BLaER1 (cell line): ENCODE data around the gene CNGA2.

Experiments
- H3K27ac ChIP-seq: shearing (Covaris generic); formaldehyde crosslinking; 2 replicates; pipeline ENCODE4 v1.8.1; 2022
- H3K27me3 ChIP-seq: shearing (Covaris generic); formaldehyde crosslinking; 2 replicates; pipeline ENCODE4 v1.8.1; 2022
- H3K36me3 ChIP-seq: shearing (Covaris generic); formaldehyde crosslinking; 2 replicates; pipeline ENCODE4 v1.8.1; 2022
- H3K4me1 ChIP-seq: shearing (Covaris generic); formaldehyde crosslinking; 2 replicates; pipeline ENCODE4 v1.8.1; 2022
- H3K4me2 ChIP-seq: shearing (Covaris generic); formaldehyde crosslinking; 2 replicates; pipeline ENCODE4 v1.8.1; 2022
- H3K4me3 ChIP-seq: shearing (Covaris generic); formaldehyde crosslinking; 2 replicates; pipeline ENCODE4 v1.8.1; 2022
- H3K9ac ChIP-seq: shearing (Covaris generic); formaldehyde crosslinking; 2 replicates; pipeline ENCODE4 v1.8.1; 2022
- H3K9me3 ChIP-seq: shearing (Covaris generic); formaldehyde crosslinking; 2 replicates; pipeline ENCODE4 v1.8.1; 2022
- H4K20me1 ChIP-seq: shearing (Covaris generic); formaldehyde crosslinking; 2 replicates; pipeline ENCODE4 v1.8.1; 2022
- Cebpa-rat ChIP-seq: shearing (Covaris generic); IDR thresholded peaks from 2 replicates; pipeline ENCODE4 v1.8.1; 2022

Gene CNGA2

GRCh38 chrX:151765026-151765425 is 30.5 kb downstream of the CNGA2 start:
- Histone ChIP-seq H3K27ac (no peak overlapping the region), H3K36me3 (no peaks in the 10 kb centered on the region), H4K20me1 (no peaks in the 10 kb centered on the region; the same call in 1 of the 2 replicates), H3K4me1 (no peaks in the 10 kb centered on the region), H3K9me3 (no peaks in the 10 kb centered on the region), H3K4me2 (no peak overlapping the region), H3K9ac (no peak overlapping the region), H3K4me3 (no peak overlapping the region), H3K27me3 (peaks cover 76% of the 10 kb centered on the region)
- TF ChIP-seq Cebpa-rat: no peak

DNA sequence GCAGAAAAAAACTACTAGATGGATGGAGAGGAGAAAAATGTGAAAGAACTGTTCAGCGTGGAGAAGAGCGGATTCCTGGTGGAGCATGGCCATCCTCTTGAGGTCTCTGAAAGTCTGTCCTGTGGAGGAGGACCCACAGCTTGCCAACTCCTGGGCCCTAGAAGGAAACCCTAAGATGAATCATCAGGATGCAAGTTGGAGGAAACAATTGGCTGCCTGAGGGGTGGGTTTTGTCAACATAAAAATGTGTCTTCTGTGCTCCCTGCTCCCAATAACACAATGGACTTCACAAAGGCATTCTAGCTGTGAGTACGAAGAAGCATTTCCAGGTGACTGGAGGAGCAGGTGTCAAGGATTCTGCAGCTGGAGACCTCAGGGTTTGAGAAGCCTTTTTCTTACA is 37.2 kb downstream of the CNGA2 start:
- Histone ChIP-seq H4K20me1 (no peaks in the 10 kb centered on the region; the same call in 1 of the 2 replicates), H3K9ac (no peak overlapping the region), H3K4me1 (no peaks in the 10 kb centered on the region), H3K36me3 (no peaks in the 10 kb centered on the region), H3K9me3 (no peaks in the 10 kb centered on the region), H3K27me3 (peaks cover 86% of the 10 kb centered on the region), H3K4me3 (no peak overlapping the region), H3K4me2 (no peak overlapping the region), H3K27ac (no peak overlapping the region)
- TF ChIP-seq Cebpa-rat: no peak

DNA sequence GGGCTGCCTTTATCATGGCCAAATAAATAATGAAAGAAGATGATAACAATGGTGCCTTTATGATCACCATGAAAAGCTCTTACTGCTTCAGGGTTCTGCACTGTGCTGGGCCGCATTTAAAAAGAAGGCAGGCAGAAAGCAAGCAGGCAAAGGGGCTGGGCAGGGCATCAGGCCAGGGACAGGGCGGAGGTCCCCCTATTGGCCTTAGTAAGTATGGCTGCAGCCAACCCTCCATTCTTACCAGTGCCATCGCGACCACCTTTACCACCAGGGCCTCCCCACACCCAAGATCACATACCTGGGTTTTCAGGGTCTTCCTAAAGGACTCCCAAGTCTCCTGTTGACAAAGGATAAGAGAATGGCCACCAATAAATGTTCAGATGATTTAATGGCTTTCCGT is 38.9 kb downstream of the CNGA2 start:
- no peak overlapping the region for H3K4me2 ChIP-seq
- H3K36me3 ChIP-seq: no peaks in the 10 kb centered on the region
- no peaks in the 10 kb centered on the region; the same call in 1 of the 2 replicates for H4K20me1 ChIP-seq
- H3K9me3 ChIP-seq: no peaks in the 10 kb centered on the region
- no peak overlapping the region for H3K4me3 ChIP-seq
- H3K9ac ChIP-seq: no peak overlapping the region
- H3K27me3 ChIP-seq: peaks cover 86% of the 10 kb centered on the region
- no peak for TF ChIP-seq Cebpa-rat
- H3K4me1 ChIP-seq: no peaks in the 10 kb centered on the region
- H3K27ac ChIP-seq: no peak overlapping the region

GRCh38 chrX:151774421-151774820 is 39.9 kb downstream of the CNGA2 start:
- H3K27me3 ChIP-seq: peaks cover 84% of the 10 kb centered on the region
- no peak overlapping the region for H3K4me3 ChIP-seq
- no peak overlapping the region for H3K27ac ChIP-seq
- H3K4me2 ChIP-seq: no peak overlapping the region
- no peak overlapping the region for H3K9ac ChIP-seq
- no peak for TF ChIP-seq Cebpa-rat
- no peaks in the 10 kb centered on the region for H3K36me3 ChIP-seq
- H4K20me1 ChIP-seq: peaks cover 2% of the 10 kb centered on the region; the same call in 1 of the 2 replicates
- no peaks in the 10 kb centered on the region for H3K9me3 ChIP-seq
- H3K4me1 ChIP-seq: no peaks in the 10 kb centered on the region

GRCh38 chrX:151776181-151776731 is 41.7 kb downstream of the CNGA2 start:
- peaks cover 12% of the 10 kb centered on the region; the same call in 1 of the 2 replicates for H4K20me1 ChIP-seq
- H3K27ac ChIP-seq: no peak overlapping the region
- H3K4me3 ChIP-seq: no peak overlapping the region
- H3K4me2 ChIP-seq: no peak overlapping the region
- peaks cover 97% of the 10 kb centered on the region for H3K27me3 ChIP-seq
- TF ChIP-seq Cebpa-rat: no peak
- no peaks in the 10 kb centered on the region for H3K36me3 ChIP-seq
- no peaks in the 10 kb centered on the region for H3K4me1 ChIP-seq
- H3K9ac ChIP-seq: no peak overlapping the region
- H3K9me3 ChIP-seq: no peaks in the 10 kb centered on the region

GRCh38 chrX:151776936-151777335 is 42.4 kb downstream of the CNGA2 start:
- Histone ChIP-seq H3K4me1 (no peaks in the 10 kb centered on the region), H3K9ac (no peak overlapping the region), H3K27ac (no peak overlapping the region), H3K4me2 (no peak overlapping the region), H3K27me3 (peaks cover 97% of the 10 kb centered on the region), H3K36me3 (no peaks in the 10 kb centered on the region), H3K9me3 (no peaks in the 10 kb centered on the region), H4K20me1 (peaks cover 12% of the 10 kb centered on the region; the same call in 1 of the 2 replicates), H3K4me3 (no peak overlapping the region)
- no peak for TF ChIP-seq Cebpa-rat

- H3K4me1 ChIP-seq: no peaks in the 10 kb centered on the region
- no peak overlapping the region for H3K4me3 ChIP-seq
- H3K27ac ChIP-seq: no peak overlapping the region
- H3K9me3 ChIP-seq: no peaks in the 10 kb centered on the region
- H3K4me2 ChIP-seq: no peak overlapping the region
- H4K20me1 ChIP-seq: peaks cover 12% of the 10 kb centered on the region; the same call in 1 of the 2 replicates
- H3K36me3 ChIP-seq: no peaks in the 10 kb centered on the region
- no peak overlapping the region for H3K9ac ChIP-seq
- H3K27me3 ChIP-seq: peaks cover 97% of the 10 kb centered on the region
- no peak for TF ChIP-seq Cebpa-rat
Observed at GRCh38 chrX:151779258-151779657, 44.7 kb downstream of the CNGA2 start.

- Histone ChIP-seq H3K27ac (no peak overlapping the region), H3K4me1 (no peaks in the 10 kb centered on the region), H3K9ac (no peak overlapping the region), H3K36me3 (no peaks in the 10 kb centered on the region), H3K4me3 (no peak overlapping the region), H4K20me1 (peaks cover 12% of the 10 kb centered on the region; the same call in 1 of the 2 replicates), H3K9me3 (no peaks in the 10 kb centered on the region), H3K4me2 (no peak overlapping the region), H3K27me3 (peaks cover 97% of the 10 kb centered on the region)
- no peak for TF ChIP-seq Cebpa-rat
Observed at GRCh38 chrX:151780621-151781020, 46.1 kb downstream of the CNGA2 start.

- TF ChIP-seq Cebpa-rat: no peak
- no peak overlapping the region for H3K4me2 ChIP-seq
Observed at GRCh38 chrX:151789179-151789800, 54.7 kb downstream of the CNGA2 start.

DNA sequence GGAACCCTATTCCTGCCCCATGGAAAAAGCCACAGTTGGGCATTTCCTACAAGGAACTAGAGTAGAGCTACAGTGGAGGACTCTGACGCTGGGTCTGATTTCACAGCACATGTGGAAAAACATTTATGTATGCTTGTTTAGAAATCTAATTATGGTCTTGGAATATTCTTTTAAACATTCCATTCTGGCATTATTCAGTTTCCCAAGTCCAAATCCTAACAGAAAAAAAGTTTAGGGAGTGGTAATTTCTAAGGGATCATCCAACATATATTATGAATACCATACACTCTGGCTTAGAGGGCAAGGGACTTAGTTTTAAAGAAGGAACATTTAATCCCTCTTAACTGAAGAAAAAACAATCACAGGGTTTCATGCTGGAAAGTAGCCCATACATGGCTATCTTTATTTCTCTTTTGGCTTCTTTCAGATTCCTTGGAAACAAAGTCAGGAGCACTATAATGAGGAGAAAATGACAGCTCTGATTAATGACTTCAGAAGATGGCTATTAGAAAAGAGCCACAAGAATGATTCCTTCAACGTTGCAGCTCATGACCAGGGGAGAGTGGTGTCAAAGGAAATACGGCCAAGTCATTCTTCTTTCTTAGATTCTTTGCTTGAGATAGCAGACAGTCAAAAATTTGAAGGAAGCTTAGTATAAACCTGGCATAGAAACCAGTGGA is 56.1 kb downstream of the CNGA2 start:
- no peak overlapping the region for H3K27ac ChIP-seq
- H3K9me3 ChIP-seq: no peaks in the 10 kb centered on the region
- no peaks in the 10 kb centered on the region for H3K36me3 ChIP-seq
- no peak overlapping the region for H3K4me2 ChIP-seq
- H3K9ac ChIP-seq: no peak overlapping the region
- no peak overlapping the region for H3K4me3 ChIP-seq
- no peaks in the 10 kb centered on the region for H3K4me1 ChIP-seq
- H3K27me3 ChIP-seq: peaks cover 92% of the 10 kb centered on the region
- no peak for TF ChIP-seq Cebpa-rat
- no peaks in the 10 kb centered on the region for H4K20me1 ChIP-seq

More at GRCh38 chrX:151789179-151789800, 54.7 kb downstream of the CNGA2 start:
- H3K4me1 ChIP-seq: no peaks in the 10 kb centered on the region
- no peak overlapping the region for H3K4me3 ChIP-seq
- no peaks in the 10 kb centered on the region for H4K20me1 ChIP-seq
- H3K27me3 ChIP-seq: peaks cover 94% of the 10 kb centered on the region
- no peak overlapping the region for H3K9ac ChIP-seq
- no peak overlapping the region for H3K27ac ChIP-seq
- H3K36me3 ChIP-seq: no peaks in the 10 kb centered on the region
- H3K9me3 ChIP-seq: no peaks in the 10 kb centered on the region
